GM19395 (cell line): ENCODE data around the gene DNAJC7.
A peak's percentile ranks its signal among the peaks of the same experiment; 100 is the strongest.
"Not testable (repeated sequence)": the region's sequence is repeated elsewhere in the genome, so short reads cannot be mapped to it uniquely, and the experiment has no call there.

ENCODE experiments used
- ATAC-seq: cut with Tn5 transposase; IDR thresholded peaks from one replicate; pipeline ENCODE4 v1.9.1; 2021; ENCODE audit warnings: mild to moderate bottlenecking, moderate library complexity; ENCODE audit not compliant: unreplicated experiment

The DNAJC7 gene

DNA sequence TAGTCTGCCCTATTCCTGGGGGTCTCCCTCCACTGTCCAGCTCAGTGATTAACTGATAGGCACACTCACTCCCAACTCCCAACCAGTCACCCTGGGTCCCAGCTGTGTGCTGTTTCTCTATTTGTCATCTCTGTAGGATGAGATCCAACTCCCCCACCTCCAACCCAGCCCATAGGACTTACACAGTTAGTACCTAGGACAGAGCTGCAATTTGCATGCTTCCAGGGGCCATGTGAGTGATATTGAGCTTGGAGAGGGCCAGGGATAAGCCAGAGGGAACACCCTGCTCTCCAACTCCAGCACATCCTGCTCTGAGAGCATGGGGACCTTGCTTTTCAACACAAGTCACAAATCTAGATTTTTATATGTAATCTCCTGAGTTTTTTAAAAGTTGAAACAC lies 24.4 kb upstream of the DNAJC7 start:
- ATAC-seq = no peak

DNA sequence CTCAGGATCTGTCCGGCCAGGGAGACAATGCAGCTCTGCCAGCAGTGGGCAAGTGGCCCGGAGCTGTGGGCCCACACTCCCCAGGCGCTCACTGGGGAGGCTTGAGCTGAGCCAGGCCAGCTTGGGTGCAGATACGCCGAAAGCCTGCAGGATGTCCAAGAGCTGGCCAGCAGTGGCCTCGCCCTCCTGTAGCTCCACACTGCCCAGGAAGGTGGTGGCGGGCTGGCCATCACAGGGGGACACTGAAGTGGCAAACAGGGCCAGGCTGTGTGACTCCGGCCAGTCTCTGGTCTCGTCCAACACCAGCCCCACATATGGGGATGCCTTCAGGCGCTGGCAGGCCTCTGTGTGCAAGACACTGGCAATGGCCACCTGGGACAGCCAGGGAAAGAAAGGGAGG lies 23.6 kb upstream of the DNAJC7 start:
- ATAC-seq = no peak

DNA sequence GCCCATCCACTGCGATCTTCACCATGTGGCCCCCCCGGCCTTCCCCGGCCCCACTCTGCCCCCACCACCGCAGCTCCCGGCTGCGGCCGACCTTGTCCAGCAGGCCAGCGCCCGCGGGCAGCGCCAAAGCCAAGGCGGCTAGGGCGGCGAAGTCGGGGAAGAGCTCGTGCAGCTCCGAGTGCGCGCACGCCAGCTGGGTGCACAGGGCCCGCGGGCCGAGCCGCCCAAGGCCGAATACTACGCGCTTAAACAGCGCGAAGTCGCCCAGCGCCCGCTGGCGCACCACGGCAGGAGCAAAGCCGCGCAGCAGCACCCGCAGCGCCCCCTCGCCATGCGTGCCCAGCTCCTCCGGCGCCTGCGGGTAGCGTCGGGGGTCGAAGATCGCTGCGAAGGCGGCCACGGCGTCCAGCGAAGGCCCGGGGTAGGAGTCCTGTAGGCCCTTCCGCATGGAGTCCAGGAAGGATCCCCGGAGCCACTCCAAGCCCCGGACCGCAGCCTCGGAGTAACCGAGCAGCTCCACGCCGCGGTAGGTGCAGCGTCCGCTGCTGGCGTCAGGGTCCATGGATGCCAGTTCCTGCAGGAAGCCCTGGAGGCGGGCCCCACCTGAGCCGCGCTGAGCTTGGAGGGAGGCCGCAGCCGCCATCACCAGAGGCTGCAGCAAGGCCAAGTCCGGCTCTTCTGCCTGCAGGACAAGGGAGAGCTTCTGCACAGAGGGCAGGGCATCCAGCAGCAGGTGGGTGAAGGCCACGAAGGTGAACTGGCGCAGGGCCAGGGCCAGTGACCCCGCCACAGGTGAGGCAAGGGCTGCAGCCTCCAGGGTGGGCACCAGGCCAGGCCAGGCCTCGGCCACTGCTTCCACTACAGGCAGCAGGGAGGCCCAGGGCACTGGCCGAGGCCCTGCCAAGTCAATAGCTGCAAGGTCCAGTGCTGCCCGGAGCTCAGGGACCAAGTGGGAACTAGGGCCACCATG lies 22.8 kb upstream of the DNAJC7 start:
- no peak for ATAC-seq

DNA sequence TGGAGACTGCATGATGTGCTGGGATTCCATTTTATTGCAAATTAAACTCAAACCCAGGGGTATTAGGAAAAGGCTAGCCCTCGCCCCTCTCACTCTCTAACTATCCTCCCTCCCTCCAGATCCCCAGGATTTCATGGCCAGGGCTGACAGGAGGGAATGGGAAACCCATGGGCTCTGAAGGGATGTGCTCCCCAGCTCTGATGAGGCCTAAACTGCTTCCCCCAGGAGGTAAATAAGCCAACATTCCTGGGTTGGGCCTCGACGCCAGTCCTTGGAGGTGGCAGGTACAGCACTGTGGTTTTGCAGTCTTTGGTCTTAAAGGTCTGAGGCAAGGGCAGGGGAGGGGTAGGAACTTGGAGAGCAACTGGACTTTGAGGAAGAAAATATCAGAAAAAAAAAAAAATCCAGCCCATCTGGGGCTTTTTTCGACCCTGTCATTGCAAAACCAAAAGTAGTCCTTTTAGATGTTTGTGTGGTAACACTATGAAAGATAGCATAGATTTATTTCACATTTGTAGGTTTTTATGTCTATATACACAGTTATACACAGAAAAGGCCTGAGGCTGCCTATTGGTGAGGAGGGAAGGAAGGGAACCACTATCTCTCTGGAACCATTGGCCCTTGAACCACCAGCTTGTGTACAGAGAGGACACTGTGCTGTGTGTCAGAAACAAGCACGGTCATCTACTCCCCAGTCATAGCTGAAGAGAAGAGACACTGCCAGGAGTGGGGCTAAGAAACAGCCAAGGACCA lies 21.2 kb upstream of the DNAJC7 start:
- no peak for ATAC-seq

- ATAC-seq = no peak
These were observed 16.8 kb upstream of the DNAJC7 start for GRCh38 chr17:42034059-42034458.

DNA sequence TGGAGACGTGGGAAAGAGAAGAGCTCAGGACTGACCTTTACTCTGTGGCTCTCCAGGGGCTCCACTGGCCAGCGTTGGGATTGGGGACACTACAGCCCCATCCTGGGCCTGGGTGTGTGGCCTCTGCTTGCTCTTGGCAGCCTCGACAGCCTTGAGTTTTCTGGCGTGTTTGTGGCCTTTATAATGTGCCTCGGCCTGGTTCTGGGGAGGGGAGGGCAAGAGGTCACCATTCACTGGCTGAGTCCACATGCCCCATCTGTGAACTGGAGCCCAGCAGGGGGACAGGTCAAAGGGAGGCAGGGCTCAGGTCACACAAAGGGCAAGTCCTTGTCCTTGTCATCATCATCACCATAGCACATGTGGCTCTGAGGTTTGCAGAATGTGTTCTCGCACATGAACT lies 14.3 kb upstream of the DNAJC7 start:
- no peak for ATAC-seq

- no peak for ATAC-seq
These were observed 11.5 kb upstream of the DNAJC7 start for GRCh38 chr17:42028791-42029127.

DNA sequence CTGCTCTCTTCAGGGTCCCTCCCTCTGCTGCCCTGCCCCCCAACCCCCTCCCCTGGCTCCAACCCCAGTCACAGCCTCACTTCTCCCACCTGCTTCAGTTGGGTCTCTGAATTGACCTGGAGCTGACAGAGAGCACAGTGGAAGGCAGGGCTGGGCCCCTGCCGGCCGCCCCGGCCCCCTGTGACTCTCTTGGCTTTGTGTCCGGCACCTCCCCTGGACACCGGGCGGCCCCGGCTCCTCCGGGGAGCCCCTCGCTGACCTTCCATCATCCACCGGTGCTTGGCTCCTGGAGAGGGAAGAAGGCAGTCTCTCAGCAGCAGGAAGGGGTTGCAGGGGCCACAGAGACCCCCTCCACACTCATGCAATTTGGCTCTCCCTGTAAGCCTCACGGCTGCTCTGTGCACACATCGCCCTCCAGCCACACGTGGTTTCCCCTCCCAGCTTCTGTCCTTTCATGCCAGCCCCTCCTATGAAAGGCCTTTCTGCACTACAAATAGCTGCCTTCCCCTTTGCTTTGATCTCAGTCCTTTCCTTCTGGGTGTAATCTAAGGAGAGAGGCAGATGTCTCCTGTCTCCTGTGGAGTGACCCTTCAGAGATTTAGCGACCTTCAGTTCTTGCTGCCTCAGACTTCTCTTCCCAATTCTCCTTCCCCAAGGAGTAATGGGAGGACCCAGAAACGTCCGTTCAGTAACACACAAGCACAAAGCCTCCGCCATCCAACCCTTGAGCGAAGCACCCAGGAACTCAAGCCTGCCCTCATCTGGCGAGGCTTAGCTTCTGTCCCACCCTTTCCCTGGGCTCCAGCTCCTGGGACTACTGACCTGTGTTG lies 10.9 kb upstream of the DNAJC7 start:
- ATAC-seq = no peak

GRCh38 chr17:42027590-42027889 lies 10.3 kb upstream of the DNAJC7 start:
- ATAC-seq = no peak

DNA sequence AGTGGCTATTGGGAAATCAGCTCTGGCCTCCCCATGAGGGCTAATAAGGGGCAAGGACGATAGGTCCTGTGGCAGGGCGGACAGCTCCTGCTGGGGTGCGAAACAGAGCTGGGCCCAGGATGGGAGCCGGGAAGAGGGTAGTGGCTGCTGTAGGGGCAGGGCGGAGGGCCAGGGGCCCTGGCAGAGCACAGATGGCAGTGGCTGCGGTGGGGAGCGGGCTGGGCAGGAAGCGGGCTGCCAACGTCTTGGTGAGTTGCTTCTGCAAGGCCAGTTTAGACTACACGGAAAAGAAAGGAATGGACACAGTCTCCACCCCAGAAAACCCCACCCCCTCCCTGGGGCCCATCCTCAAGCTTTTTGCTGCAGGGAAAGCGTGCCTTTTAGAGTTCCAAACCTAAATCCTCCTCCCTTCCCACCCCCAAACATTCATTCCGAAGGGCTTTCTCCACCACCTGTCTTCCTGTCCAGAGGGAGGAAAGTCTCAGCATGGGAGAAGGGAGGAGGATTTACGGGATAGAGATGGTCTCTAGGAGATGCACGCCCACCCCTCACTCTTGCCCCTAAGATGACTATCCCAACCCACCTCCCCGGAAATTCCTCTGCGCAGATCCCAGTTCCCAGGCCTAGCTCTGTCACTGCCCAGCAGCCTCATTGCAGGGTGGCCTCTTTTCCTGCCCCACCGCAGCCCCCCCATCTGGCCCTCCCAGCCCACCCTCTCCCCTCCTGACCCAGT lies 9.8 kb upstream of the DNAJC7 start:
- ATAC-seq = no peak

- ATAC-seq = no peak
These were observed 8.7 kb upstream of the DNAJC7 start for GRCh38 chr17:42025936-42026335.

DNA sequence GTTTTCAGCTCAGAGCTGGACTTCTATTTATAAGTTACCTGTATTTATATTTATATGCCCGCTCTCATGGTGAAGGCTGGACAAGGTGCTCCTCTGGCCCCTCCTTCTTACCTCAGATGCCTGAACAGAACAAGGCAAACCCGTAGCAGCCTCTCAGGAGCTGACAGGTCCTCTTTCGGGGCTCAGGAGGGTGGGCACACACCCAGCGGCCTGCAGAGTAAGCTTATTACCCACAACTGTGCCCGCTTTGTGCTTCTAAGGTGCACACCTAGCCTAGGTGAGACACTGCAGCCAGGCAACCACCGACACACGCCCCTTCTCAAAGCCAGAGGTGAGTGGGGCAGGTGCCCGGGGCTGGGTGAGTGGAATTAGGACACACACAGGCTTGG lies 7.9 kb upstream of the DNAJC7 start:
- ATAC-seq = no peak

DNA sequence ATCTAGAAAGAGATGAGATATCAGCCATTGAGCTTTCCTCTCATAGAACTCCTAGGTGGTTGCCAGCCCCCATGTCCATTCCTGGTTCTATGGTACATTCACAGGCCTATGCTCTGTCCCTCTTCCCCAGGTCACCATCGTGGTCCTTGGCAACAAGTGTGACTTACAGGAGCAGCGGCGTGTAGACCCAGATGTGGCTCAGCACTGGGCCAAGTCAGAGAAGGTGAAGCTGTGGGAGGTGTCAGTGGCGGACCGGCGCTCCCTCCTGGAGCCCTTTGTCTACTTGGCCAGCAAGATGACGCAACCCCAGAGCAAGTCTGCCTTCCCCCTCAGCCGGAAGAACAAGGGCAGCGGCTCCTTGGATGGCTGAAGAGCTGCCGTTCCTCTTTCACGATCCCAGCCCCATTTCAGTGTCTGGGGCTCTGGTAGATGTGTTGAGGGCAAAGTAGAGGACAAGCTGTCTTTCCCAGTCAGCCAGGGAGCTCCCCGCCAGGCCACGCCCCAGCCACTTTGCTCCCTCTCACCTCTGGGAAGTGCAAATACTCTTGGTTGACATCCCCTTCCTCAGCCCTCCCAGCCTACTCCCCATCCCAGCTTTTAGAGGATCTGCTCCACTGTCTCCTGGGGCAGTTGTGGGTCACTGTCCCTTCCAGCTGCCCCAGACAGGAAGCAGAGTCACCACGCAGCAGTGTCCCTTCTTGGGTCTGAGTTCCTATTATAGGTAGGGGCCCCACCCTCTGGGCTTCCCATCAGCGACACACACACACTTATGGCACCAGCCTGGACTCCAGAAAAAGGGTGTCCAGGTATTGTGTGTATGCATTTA lies 6.5 kb upstream of the DNAJC7 start:
- ATAC-seq = no peak

- not testable (repeated sequence) for ATAC-seq
These were observed 3.6 kb upstream of the DNAJC7 start for GRCh38 chr17:42020845-42021244.

GRCh38 chr17:42019509-42020404 lies 2.5 kb upstream of the DNAJC7 start, which contains the start of gene NKIRAS2:
TSS of gene NKIRAS2 (plus strand) at chr17:42020090. CDS start at chr17:42021578, 1,488 bp downstream.
- peak; percentile 52 for ATAC-seq

GRCh38 chr17:42018988-42019387 lies 1.7 kb upstream of the DNAJC7 start:
- ATAC-seq = no peak

DNA sequence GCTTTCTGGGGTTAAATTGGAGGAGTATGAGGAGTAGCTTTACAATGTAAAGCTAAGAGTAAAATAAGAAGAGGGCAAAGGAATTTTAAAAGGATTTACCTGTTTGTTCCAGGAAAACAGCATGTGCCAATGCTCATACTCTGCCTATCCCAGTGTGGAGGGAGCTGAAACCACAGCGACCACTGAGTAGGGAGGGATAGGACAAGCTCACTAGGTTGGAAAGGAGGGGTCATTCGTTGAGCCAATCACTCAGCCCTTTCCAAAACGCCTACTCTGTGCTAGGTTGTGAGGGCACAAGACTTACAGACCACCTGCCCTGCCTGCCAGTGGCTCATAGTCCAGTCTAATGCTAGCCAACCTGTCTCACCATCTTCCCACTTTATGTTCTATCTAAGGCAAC lies 1.1 kb upstream of the DNAJC7 start:
- no peak for ATAC-seq

- no peak for ATAC-seq
These were observed 594 bp upstream of the DNAJC7 start for GRCh38 chr17:42017866-42018200.

DNA sequence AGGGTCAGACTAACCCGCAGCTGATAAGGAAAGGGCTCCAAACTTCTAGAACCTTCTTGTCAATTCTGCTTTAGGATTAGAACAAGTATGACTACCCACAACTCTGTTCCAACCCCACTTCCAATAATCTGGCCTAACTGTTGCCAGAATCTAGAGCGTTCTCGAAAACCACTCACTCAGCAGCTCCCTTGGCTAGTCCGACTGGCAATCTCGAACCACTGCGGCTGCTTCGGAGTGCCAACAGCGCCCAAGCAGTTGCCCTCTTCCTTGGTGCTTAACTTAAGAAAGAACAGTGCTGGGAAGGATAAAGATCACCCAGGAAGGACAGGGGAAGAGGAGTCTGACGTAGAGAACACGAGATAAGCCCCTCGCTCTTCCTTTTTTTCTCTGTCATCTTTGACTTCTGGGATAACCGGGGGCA lies 818 bp downstream of the DNAJC7 start:
- ATAC-seq = no peak
